ENCODE measurements around the gene LRRC4C. TPM values are rescaled to one million over a fixed set of nuclear protein-coding genes. Genes with fewer than 3 reads are reported as not detected.

Gene LRRC4C
- total RNA-seq, 1 donor from 2014 or later, result 0.64 TPM

DNA sequence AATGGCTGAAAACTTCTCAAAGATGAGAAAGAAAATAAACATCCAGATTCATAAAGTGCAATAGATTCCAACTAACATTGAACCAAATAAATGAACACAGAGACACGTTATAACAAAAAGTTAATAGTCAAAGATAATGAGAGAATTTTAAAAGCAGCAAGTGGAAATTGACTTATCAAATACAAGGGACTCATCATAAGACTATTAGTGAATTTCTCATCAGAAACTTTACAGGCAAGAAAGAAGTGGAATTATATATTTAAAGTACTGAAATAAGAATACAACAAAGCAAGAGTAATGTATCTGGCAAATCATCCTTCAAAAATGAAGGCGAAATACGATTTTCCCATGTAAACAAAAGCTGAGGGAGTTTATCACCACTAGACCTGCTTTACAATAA is 852.7 kb downstream of the LRRC4C start:
- Mint-ChIP-seq H3K27ac (ENCODE audit: unreplicated experiment) (no peak overlapping the region), H3K27me3 (ENCODE audit: unreplicated experiment) (no peaks in the 10 kb centered on the region), H3K4me3 (ENCODE audit: unreplicated experiment) (no peak overlapping the region), H3K4me1 (ENCODE audit: low read depth, unreplicated experiment) (no peaks in the 10 kb centered on the region), H3K9me3 (ENCODE audit: unreplicated experiment) (peaks cover 2% of the 10 kb centered on the region), H3K36me3 (ENCODE audit: unreplicated experiment) (peaks cover 7% of the 10 kb centered on the region)
- TF ChIP-seq, protein P1, sequence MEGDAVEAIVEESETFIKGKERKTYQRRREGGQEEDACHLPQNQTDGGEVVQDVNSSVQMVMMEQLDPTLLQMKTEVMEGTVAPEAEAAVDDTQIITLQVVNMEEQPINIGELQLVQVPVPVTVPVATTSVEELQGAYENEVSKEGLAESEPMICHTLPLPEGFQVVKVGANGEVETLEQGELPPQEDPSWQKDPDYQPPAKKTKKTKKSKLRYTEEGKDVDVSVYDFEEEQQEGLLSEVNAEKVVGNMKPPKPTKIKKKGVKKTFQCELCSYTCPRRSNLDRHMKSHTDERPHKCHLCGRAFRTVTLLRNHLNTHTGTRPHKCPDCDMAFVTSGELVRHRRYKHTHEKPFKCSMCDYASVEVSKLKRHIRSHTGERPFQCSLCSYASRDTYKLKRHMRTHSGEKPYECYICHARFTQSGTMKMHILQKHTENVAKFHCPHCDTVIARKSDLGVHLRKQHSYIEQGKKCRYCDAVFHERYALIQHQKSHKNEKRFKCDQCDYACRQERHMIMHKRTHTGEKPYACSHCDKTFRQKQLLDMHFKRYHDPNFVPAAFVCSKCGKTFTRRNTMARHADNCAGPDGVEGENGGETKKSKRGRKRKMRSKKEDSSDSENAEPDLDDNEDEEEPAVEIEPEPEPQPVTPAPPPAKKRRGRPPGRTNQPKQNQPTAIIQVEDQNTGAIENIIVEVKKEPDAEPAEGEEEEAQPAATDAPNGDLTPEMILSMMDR (IDR thresholded peaks at IDR 0.05; ENCODE audit: partially characterized antibody, unreplicated experiment), result no peak
- no peak for DNase-seq

DNA sequence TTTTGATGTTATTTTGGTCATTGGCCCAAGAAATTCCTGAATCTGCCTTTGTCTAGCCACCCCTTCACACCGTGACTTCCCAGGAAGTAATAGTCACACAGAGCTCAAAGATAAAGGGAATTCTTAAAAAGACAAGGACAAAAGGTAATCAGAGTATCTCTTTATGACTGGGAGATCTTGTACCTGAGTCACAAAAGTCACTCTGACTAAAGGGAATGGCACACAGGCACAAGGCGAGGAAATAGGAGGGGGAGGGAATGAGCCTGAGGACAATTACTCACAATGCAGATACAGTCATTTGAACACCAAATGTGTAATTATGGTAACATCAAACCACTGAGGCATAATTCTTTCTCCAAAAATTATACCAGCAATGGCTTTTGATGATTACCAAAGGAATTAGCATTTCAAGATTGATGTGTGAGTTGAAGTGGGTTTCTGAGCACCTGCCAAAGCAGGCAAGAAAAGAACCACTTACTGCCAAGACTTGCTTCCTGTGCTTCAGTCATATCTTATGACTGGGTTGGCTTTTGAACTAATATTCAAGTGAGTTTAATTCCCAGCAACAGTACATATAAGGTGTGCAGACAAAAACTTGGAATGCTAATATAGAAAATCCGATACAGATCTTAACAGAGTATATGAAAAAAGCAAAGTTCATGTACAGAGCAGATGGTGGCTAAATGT is 856.4 kb downstream of the LRRC4C start:
- peaks cover 2% of the 10 kb centered on the region for H3K9me3 Mint-ChIP-seq (ENCODE audit: unreplicated experiment)
- H3K27me3 Mint-ChIP-seq (ENCODE audit: unreplicated experiment), result no peaks in the 10 kb centered on the region
- H3K4me3 Mint-ChIP-seq (ENCODE audit: unreplicated experiment), result no peak overlapping the region
- no peak overlapping the region for H3K27ac Mint-ChIP-seq (ENCODE audit: unreplicated experiment)
- H3K4me1 Mint-ChIP-seq (ENCODE audit: low read depth, unreplicated experiment), result no peaks in the 10 kb centered on the region
- DNase-seq, result no peak
- TF ChIP-seq, protein P1 (IDR thresholded peaks at IDR 0.05; ENCODE audit: partially characterized antibody, unreplicated experiment), result no peak
- H3K36me3 Mint-ChIP-seq (ENCODE audit: unreplicated experiment), result peaks cover 7% of the 10 kb centered on the region

GRCh38 chr11:40597546-40598113 is 861.8 kb downstream of the LRRC4C start:
- H3K9me3 Mint-ChIP-seq (ENCODE audit: unreplicated experiment), result no peaks in the 10 kb centered on the region
- TF ChIP-seq, protein P1 (IDR thresholded peaks at IDR 0.05; ENCODE audit: partially characterized antibody, unreplicated experiment), result no peak
- no peak overlapping the region for H3K27ac Mint-ChIP-seq (ENCODE audit: unreplicated experiment)
- no peaks in the 10 kb centered on the region for H3K36me3 Mint-ChIP-seq (ENCODE audit: unreplicated experiment)
- DNase-seq, result no peak
- H3K4me3 Mint-ChIP-seq (ENCODE audit: unreplicated experiment), result no peak overlapping the region
- no peaks in the 10 kb centered on the region for H3K4me1 Mint-ChIP-seq (ENCODE audit: low read depth, unreplicated experiment)
- no peaks in the 10 kb centered on the region for H3K27me3 Mint-ChIP-seq (ENCODE audit: unreplicated experiment)

GRCh38 chr11:40573254-40573891 is 886.1 kb downstream of the LRRC4C start:
- Mint-ChIP-seq H3K9me3 (ENCODE audit: unreplicated experiment) (no peaks in the 10 kb centered on the region), H3K27me3 (ENCODE audit: unreplicated experiment) (no peaks in the 10 kb centered on the region), H3K27ac (ENCODE audit: unreplicated experiment) (no peak overlapping the region), H3K4me3 (ENCODE audit: unreplicated experiment) (no peak overlapping the region), H3K4me1 (ENCODE audit: low read depth, unreplicated experiment) (no peaks in the 10 kb centered on the region), H3K36me3 (ENCODE audit: unreplicated experiment) (no peaks in the 10 kb centered on the region)
- no peak for DNase-seq
- TF ChIP-seq, protein P1 (IDR thresholded peaks at IDR 0.05; ENCODE audit: partially characterized antibody, unreplicated experiment), result no peak
